Measurements from ENCODE around the gene TENT5A. TPM values are rescaled to one million over a fixed set of nuclear protein-coding genes. Genes with fewer than 3 reads are reported as not detected.

TENT5A gene
- total RNA-seq, 1 experiment from 2014 or later, result 5.6 TPM

DNA sequence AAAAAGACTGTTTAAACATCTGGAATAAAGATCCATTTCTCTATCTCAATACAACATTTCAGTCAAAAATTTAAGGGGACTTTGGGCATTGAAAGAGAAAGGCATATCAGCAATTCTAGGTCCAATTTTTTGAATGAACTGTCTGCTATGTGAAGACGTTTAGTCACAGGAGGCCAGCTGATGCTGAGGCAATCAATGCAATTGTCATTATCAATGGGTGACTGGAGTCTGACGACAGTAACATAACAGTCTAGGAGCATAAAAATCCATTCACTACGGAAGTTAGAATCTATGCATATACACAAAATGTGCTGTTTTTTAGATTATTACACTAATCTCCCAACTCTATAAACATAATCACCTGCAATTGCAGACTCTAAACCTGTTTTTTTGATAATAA lies 37.8 kb downstream of the TENT5A start:
- Histone ChIP-seq H3K79me2 (ENCODE audit: low read length) (no peaks in the 10 kb centered on the region), H3K4me2 (ENCODE audit: low read length) (no peak overlapping the region), H4K20me1 (ENCODE audit: low read length) (no peaks in the 10 kb centered on the region), H3K27me3 (ENCODE audit: low read length) (no peaks in the 10 kb centered on the region), H3K36me3 (ENCODE audit: low read depth, low read length) (no peaks in the 10 kb centered on the region), H3K9me3 (ENCODE audit: low read length) (no peaks in the 10 kb centered on the region), H3K27ac (ENCODE audit: low read length) (no peak overlapping the region), H3F3A (ENCODE audit: low read length, unreplicated experiment) (no peaks in the 10 kb centered on the region), H3K4me1 (ENCODE audit: insufficient read depth, low read length) (no peaks in the 10 kb centered on the region), H3K4me3 (ENCODE audit: low read length) (no peak overlapping the region), H2AFZ (ENCODE audit: low read length) (no peak overlapping the region), H3K9ac (ENCODE audit: low read length) (no peak overlapping the region), H3K9me2 (replicated peaks; ENCODE audit: low read length) (no peaks in the 10 kb centered on the region)
- BruUV-seq (replicated peaks), result no TSS peak
- ATAC-seq (no peak), DNase-seq (no peak)
- POLR2A ChIA-PET (ENCODE audit: unreplicated experiment), result no interaction called here
- TF ChIP-seq, protein P1, sequence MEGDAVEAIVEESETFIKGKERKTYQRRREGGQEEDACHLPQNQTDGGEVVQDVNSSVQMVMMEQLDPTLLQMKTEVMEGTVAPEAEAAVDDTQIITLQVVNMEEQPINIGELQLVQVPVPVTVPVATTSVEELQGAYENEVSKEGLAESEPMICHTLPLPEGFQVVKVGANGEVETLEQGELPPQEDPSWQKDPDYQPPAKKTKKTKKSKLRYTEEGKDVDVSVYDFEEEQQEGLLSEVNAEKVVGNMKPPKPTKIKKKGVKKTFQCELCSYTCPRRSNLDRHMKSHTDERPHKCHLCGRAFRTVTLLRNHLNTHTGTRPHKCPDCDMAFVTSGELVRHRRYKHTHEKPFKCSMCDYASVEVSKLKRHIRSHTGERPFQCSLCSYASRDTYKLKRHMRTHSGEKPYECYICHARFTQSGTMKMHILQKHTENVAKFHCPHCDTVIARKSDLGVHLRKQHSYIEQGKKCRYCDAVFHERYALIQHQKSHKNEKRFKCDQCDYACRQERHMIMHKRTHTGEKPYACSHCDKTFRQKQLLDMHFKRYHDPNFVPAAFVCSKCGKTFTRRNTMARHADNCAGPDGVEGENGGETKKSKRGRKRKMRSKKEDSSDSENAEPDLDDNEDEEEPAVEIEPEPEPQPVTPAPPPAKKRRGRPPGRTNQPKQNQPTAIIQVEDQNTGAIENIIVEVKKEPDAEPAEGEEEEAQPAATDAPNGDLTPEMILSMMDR (conservative IDR thresholded peaks at IDR 0.05; ENCODE audit: low read depth, low read length), result no peak
- no peak for TF ChIP-seq EZH2phosphoT487 (IDR thresholded peaks at IDR 0.05; ENCODE audit: borderline replicate concordance, low read length)
- CTCF ChIA-PET, result no interaction called here
- intact Hi-C loops (cut with micrococcal nuclease), result no loop called here

DNA sequence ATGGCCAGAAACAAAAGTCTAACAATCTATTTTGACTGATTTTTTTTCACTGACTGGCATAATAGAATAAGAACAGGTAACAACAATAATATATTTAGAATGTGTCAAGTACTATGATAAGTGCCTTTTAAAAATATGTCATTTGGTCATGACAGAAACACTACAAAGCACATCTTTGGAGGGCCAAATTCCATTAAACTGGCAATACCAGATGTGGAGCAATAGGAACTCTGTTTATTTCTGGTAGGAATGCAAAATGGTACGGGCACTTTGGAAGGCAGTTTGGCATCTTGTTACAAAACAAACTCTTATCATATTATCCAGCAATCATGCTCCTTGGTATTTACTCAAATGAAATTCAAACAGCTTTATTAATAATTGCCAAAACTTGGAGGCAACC lies 39.3 kb downstream of the TENT5A start:
- Histone ChIP-seq H2AFZ (ENCODE audit: low read length) (no peak overlapping the region), H4K20me1 (ENCODE audit: low read length) (no peaks in the 10 kb centered on the region), H3K79me2 (ENCODE audit: low read length) (no peaks in the 10 kb centered on the region), H3F3A (ENCODE audit: low read length, unreplicated experiment) (no peaks in the 10 kb centered on the region), H3K9me3 (ENCODE audit: low read length) (no peaks in the 10 kb centered on the region), H3K9me2 (replicated peaks; ENCODE audit: low read length) (no peaks in the 10 kb centered on the region), H3K4me3 (ENCODE audit: low read length) (no peak overlapping the region), H3K36me3 (ENCODE audit: low read depth, low read length) (no peaks in the 10 kb centered on the region), H3K4me2 (ENCODE audit: low read length) (no peak overlapping the region), H3K27me3 (ENCODE audit: low read length) (no peaks in the 10 kb centered on the region), H3K4me1 (ENCODE audit: insufficient read depth, low read length) (no peaks in the 10 kb centered on the region), H3K9ac (ENCODE audit: low read length) (no peak overlapping the region), H3K27ac (ENCODE audit: low read length) (no peak overlapping the region)
- intact Hi-C loops (cut with micrococcal nuclease), result no loop called here
- no peak for DNase-seq
- ChIA-PET POLR2A (ENCODE audit: unreplicated experiment) (no interaction called here), CTCF (no interaction called here)
- no TSS peak for BruUV-seq (replicated peaks)
- TF ChIP-seq, protein P1 (conservative IDR thresholded peaks at IDR 0.05; ENCODE audit: low read depth, low read length), result no peak
- TF ChIP-seq EZH2 (IDR thresholded peaks at IDR 0.05; ENCODE audit: low read length, unreplicated experiment), result no peak
- no peak for ATAC-seq

DNA sequence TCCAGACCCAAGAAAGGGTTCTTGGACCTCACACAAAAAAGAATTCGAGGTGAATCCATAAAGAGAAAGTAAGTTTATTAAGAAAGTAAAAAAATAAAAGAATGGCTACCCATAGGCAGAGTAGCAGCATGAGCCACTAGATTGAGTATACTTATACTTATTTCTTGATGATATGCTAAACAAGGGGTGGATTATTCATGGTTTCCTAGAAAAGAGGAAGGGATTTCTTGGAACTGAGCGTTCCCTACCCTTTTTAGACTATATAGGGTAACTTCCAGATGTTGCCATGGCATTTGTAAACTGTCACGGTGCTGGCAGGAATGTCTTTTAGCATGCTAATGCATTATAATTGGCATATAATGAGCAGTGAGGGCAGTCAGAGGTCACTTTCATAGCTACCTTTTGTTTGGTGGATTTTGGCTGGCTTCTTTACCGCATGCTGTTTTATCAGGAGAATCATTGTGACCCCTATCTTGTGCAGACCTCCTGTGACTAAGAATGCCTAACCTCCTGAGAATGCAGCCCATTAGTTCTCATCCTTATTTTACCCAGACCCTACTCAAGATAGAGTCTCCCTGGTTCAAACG lies 44.3 kb downstream of the TENT5A start:
- Histone ChIP-seq H3K9me3 (ENCODE audit: low read length) (no peaks in the 10 kb centered on the region), H3K36me3 (ENCODE audit: low read depth, low read length) (no peaks in the 10 kb centered on the region), H4K20me1 (ENCODE audit: low read length) (no peaks in the 10 kb centered on the region), H3K27ac (ENCODE audit: low read length) (no peak overlapping the region), H3K4me2 (ENCODE audit: low read length) (no peak overlapping the region), H3K4me3 (ENCODE audit: low read length) (no peak overlapping the region), H3K9ac (ENCODE audit: low read length) (no peak overlapping the region), H3K79me2 (ENCODE audit: low read length) (no peaks in the 10 kb centered on the region), H3K27me3 (ENCODE audit: low read length) (no peaks in the 10 kb centered on the region), H3K9me2 (replicated peaks; ENCODE audit: low read length) (no peaks in the 10 kb centered on the region), H3F3A (ENCODE audit: low read length, unreplicated experiment) (no peaks in the 10 kb centered on the region), H3K4me1 (ENCODE audit: insufficient read depth, low read length) (no peaks in the 10 kb centered on the region), H2AFZ (ENCODE audit: low read length) (no peak overlapping the region)
- POLR2A ChIA-PET (ENCODE audit: unreplicated experiment), result no interaction called here
- intact Hi-C loops (cut with micrococcal nuclease), result no loop called here
- CTCF ChIA-PET, result no interaction called here
- no peak for DNase-seq
- TF ChIP-seq EZH2 (IDR thresholded peaks at IDR 0.05; ENCODE audit: low read length, unreplicated experiment) (no peak), EZH2phosphoT487 (IDR thresholded peaks at IDR 0.05; ENCODE audit: borderline replicate concordance, low read length) (no peak)
- TF ChIP-seq, protein P1 (conservative IDR thresholded peaks at IDR 0.05; ENCODE audit: low read depth, low read length), result no peak
- no peak for ATAC-seq
- BruUV-seq (replicated peaks), result no TSS peak

Measured in PC-3 (cell line).